ENCODE data around the gene ARMH1.

DNA sequence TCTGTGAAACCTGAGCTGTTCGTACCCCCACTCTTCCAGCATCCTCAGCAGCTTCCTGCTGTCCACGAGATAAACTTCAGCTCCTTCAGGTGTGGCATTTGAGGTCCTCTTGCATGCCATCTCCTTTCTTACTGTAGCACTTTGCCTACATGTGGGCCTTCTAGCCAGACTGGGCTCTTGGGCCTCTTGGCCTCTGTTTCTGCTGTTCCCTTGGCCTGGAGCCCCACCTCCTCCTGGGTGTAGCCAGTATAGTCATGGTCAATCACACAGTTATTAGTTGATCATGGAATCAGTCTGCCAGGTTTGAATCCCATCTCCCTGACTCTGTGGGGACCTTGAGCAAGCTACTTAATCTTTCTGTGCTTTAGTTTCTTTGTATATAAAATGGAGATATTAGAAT lies 26.6 kb upstream of the ARMH1 start:
- no peak for TF ChIP-seq POLR2A (IDR thresholded peaks at IDR 0.05; ENCODE audit: low read length)
- no peak for TF ChIP-seq GATA1 (IDR thresholded peaks at IDR 0.05; ENCODE audit: low read depth, low read length)

Data from erythroblast (primary cell).